Mesenchymal stem cell (in vitro differentiated cells and primary cell): ENCODE measurements around the gene R3HDM1.

Source experiments
- DNase-seq: peaks from one replicate; pipeline ENCODE4 v3.0.0-alpha.2; 2013
- H2AFZ ChIP-seq: one replicate; pipeline ENCODE4 v1.6.1; 2013; ENCODE audit warnings: low read depth, mild to moderate bottlenecking, control low read depth, inconsistent platforms, low read length, moderate library complexity
- H2AK5ac ChIP-seq: 2 replicates; pipeline ENCODE4 v1.6.1; 2013; ENCODE audit warnings: low read length, moderate library complexity, mild to moderate bottlenecking, inconsistent platforms; ENCODE audit not compliant: severe bottlenecking
- H2BK120ac ChIP-seq: one replicate; pipeline ENCODE4 v1.6.1; 2013; ENCODE audit warnings: low read depth, mild to moderate bottlenecking, inconsistent platforms, low read length, moderate library complexity
- H2BK12ac ChIP-seq, 2 experiments: one replicate each; pipeline ENCODE4 v1.6.1; 2013; ENCODE audit warnings: inconsistent platforms in 2 of 2, low read length in 2 of 2, mild to moderate bottlenecking in 2 of 2, moderate library complexity in 2 of 2, control low read depth in 1 of 2
- H2BK15ac ChIP-seq: one replicate; pipeline ENCODE4 v1.6.1; 2013; ENCODE audit warnings: mild to moderate bottlenecking, low read depth, inconsistent platforms; ENCODE audit not compliant: poor library complexity, severe bottlenecking
- H2BK5ac ChIP-seq: 2 replicates; pipeline ENCODE4 v1.6.1; 2013; ENCODE audit warnings: low read depth, mild to moderate bottlenecking, low read length, control low read depth, inconsistent platforms; ENCODE audit not compliant: poor library complexity, severe bottlenecking
- H3K14ac ChIP-seq, 2 experiments: one replicate each; pipeline ENCODE4 v1.6.1; 2013; ENCODE audit warnings: inconsistent platforms in 2 of 2, low read length in 2 of 2, control low read depth in 1 of 2, mild to moderate bottlenecking in 1 of 2, moderate library complexity in 1 of 2
- H3K18ac ChIP-seq, 2 experiments: one replicate each; pipeline ENCODE4 v1.6.1; 2013; ENCODE audit warnings: inconsistent platforms in 2 of 2, low read length in 2 of 2, control low read depth in 1 of 2, low read depth in 1 of 2, mild to moderate bottlenecking in 1 of 2
- H3K23ac ChIP-seq, 2 experiments: one replicate each; pipeline ENCODE4 v1.6.1; 2013; ENCODE audit warnings: inconsistent platforms in 2 of 2, low read length in 2 of 2, mild to moderate bottlenecking in 2 of 2, moderate library complexity in 2 of 2, control low read depth in 1 of 2
- H3K27ac ChIP-seq: 2 replicates; pipeline ENCODE4 v1.5.1; 2013; ENCODE audit warnings: mild to moderate bottlenecking, moderate library complexity, low read length, control low read depth, inconsistent platforms; ENCODE audit not compliant: poor library complexity, severe bottlenecking
- H3K27me3 ChIP-seq, 2 experiments: 2 replicates each; pipeline versions ENCODE4 v1.6.1 to v1.7.0; 2013; ENCODE audit warnings: low read length in 2 of 2, mild to moderate bottlenecking in 2 of 2, moderate library complexity in 2 of 2, control low read depth in 1 of 2, inconsistent platforms in 1 of 2; ENCODE audit not compliant: control insufficient read depth in 1 of 2, insufficient read depth in 1 of 2
- H3K36me3 ChIP-seq, 2 experiments: 2 replicates each; pipeline versions ENCODE4 v1.6.1 to v1.7.0; 2013; ENCODE audit warnings: low read length in 2 of 2, control low read depth in 1 of 2, inconsistent platforms in 1 of 2, low read depth in 1 of 2, mild to moderate bottlenecking in 1 of 2; ENCODE audit not compliant: insufficient read depth in 2 of 2, control insufficient read depth in 1 of 2
- H3K4ac ChIP-seq, 2 experiments: one replicate each; pipeline ENCODE4 v1.6.1; 2013; ENCODE audit warnings: inconsistent platforms in 2 of 2, low read length in 2 of 2, mild to moderate bottlenecking in 2 of 2, moderate library complexity in 2 of 2, control low read depth in 1 of 2, low read depth in 1 of 2
- H3K4me1 ChIP-seq: 2 replicates; pipeline ENCODE4 v1.6.1; 2013; ENCODE audit warnings: low read depth, low read length, control low read depth; ENCODE audit not compliant: control insufficient read depth, insufficient read depth
- H3K4me2 ChIP-seq: 2 replicates; pipeline ENCODE4 v1.6.1; 2013; ENCODE audit warnings: low read length, mild to moderate bottlenecking, inconsistent platforms; ENCODE audit not compliant: poor library complexity, severe bottlenecking
- H3K4me3 ChIP-seq, 2 experiments: 2 replicates each; pipeline versions ENCODE4 v1.5.1 to v1.7.0; 2013; ENCODE audit warnings: low read length in 2 of 2, mild to moderate bottlenecking in 2 of 2, control low read depth in 1 of 2, low read depth in 1 of 2; ENCODE audit not compliant: insufficient read depth in 1 of 2
- H3K79me1 ChIP-seq: replicated peaks from 2 replicates; pipeline ENCODE4 v1.6.1; 2013; ENCODE audit warnings: mild to moderate bottlenecking, control low read depth, low read length, inconsistent platforms; ENCODE audit not compliant: poor library complexity, severe bottlenecking
- H3K9ac ChIP-seq: 2 replicates; pipeline ENCODE4 v1.7.0; 2013; ENCODE audit warnings: mild to moderate bottlenecking, low read length, moderate library complexity
- H3K9me3 ChIP-seq: 2 replicates; pipeline ENCODE4 v1.7.0; 2013; ENCODE audit warnings: mild to moderate bottlenecking, low read length; ENCODE audit not compliant: control insufficient read depth
- H4K8ac ChIP-seq: one replicate; pipeline ENCODE4 v1.6.1; 2013; ENCODE audit warnings: inconsistent platforms, mild to moderate bottlenecking, low read length, moderate library complexity
- H4K91ac ChIP-seq: one replicate; pipeline ENCODE4 v1.6.1; 2013; ENCODE audit warnings: mild to moderate bottlenecking, low read length, inconsistent platforms
- WGBS: methylation state at CpG from one replicate; pipeline ENCODE4 v1.1.7; 2013; ENCODE audit warnings: mixed read lengths; 5-methylcytosine and 5-hydroxymethylcytosine counted together

Gene R3HDM1

GRCh38 chr2:135742325-135742757 is 211.1 kb downstream of the R3HDM1 start:
- Histone ChIP-seq H3K9me3 (no peaks in the 10 kb centered on the region), H3K27me3 (no peaks in the 10 kb centered on the region), H2BK12ac (no peak overlapping the region), H3K4me1 (peaks cover 5% of the 10 kb centered on the region), H3K9ac (peak overlapping the region; percentile 97), H3K4me3 (peak overlapping the region; percentile 68 to 91), H2AK5ac (no peak overlapping the region), H3K18ac (peak overlapping the region; percentile 31 to 86), H3K4me2 (peak overlapping the region; percentile 14), H2BK120ac (peak overlapping the region; percentile 73), H4K91ac (peak overlapping the region; percentile 5), H3K36me3 (peaks cover 0 to 10% of the 10 kb centered on the region in 2 experiments), H3K4ac (peak overlapping the region; percentile 27 to 93), H3K23ac (peak overlapping the region in 1 of 2 experiments; percentile 6), H3K27ac (peak overlapping the region; percentile 31), H2AFZ (peak overlapping the region; percentile 8), H2BK5ac (peak overlapping the region; percentile 71), H2BK15ac (peak overlapping the region; percentile 29), H3K79me1 (no peaks in the 10 kb centered on the region), H3K14ac (peak overlapping the region in 1 of 2 experiments; percentile 78), H4K8ac (peak overlapping the region; percentile 30)
- under 1% methylated on average over 27 of the region's 34 CpGs for WGBS
- peak; percentile 80 for DNase-seq

- Histone ChIP-seq H2AK5ac (no peak overlapping the region), H2BK12ac (no peak overlapping the region), H3K4me2 (no peak overlapping the region), H2BK5ac (no peak overlapping the region), H2BK15ac (no peak overlapping the region), H2AFZ (no peak overlapping the region), H3K27me3 (no peaks in the 10 kb centered on the region), H3K9ac (peak overlapping the region; percentile 97), H3K36me3 (peaks cover 10 to 24% of the 10 kb centered on the region in 2 experiments), H3K4me3 (peak overlapping the region in 1 of 2 experiments; percentile 91), H3K23ac (no peak overlapping the region), H3K18ac (no peak overlapping the region), H3K4me1 (peaks cover 5% of the 10 kb centered on the region), H4K8ac (no peak overlapping the region), H3K9me3 (no peaks in the 10 kb centered on the region), H3K4ac (no peak overlapping the region), H3K14ac (no peak overlapping the region), H2BK120ac (no peak overlapping the region), H3K27ac (no peak overlapping the region), H4K91ac (no peak overlapping the region), H3K79me1 (no peaks in the 10 kb centered on the region)
- peak; percentile 28 for DNase-seq
- 89% methylated on average over 1 of the region's 1 CpG for WGBS
Observed at GRCh38 chr2:135743860-135744259, 212.6 kb downstream of the R3HDM1 start.

- peaks cover 2% of the 10 kb centered on the region for H3K79me1 ChIP-seq
- H3K36me3 ChIP-seq: peaks cover 11 to 34% of the 10 kb centered on the region in 2 experiments
- H3K27ac ChIP-seq: peak overlapping the region; percentile 69
- H4K91ac ChIP-seq: no peak overlapping the region
- H2BK120ac ChIP-seq: no peak overlapping the region
- H3K18ac ChIP-seq: no peak overlapping the region
- 88% methylated on average over 5 of the region's 5 CpGs for WGBS
- H2AK5ac ChIP-seq: peak overlapping the region; percentile 47
- peak; percentile 56 for DNase-seq
- no peak overlapping the region for H4K8ac ChIP-seq
- H3K27me3 ChIP-seq: no peaks in the 10 kb centered on the region
- H2BK5ac ChIP-seq: no peak overlapping the region
- no peak overlapping the region for H3K23ac ChIP-seq
- no peak overlapping the region for H3K14ac ChIP-seq
- peak overlapping the region; percentile 3 for H3K9ac ChIP-seq
- no peak overlapping the region for H2AFZ ChIP-seq
- H3K4me3 ChIP-seq: peak overlapping the region in 1 of 2 experiments; percentile 91
- no peak overlapping the region for H3K4ac ChIP-seq
- peak overlapping the region; percentile 45 for H3K4me2 ChIP-seq
- peaks cover 5% of the 10 kb centered on the region for H3K4me1 ChIP-seq
- no peaks in the 10 kb centered on the region for H3K9me3 ChIP-seq
- H2BK15ac ChIP-seq: no peak overlapping the region
- no peak overlapping the region for H2BK12ac ChIP-seq
Observed at GRCh38 chr2:135744760-135745314, 213.6 kb downstream of the R3HDM1 start.

- Histone ChIP-seq H3K18ac (no peak overlapping the region), H2BK120ac (no peak overlapping the region), H3K9me3 (no peaks in the 10 kb centered on the region), H3K79me1 (peaks cover 2% of the 10 kb centered on the region), H2BK15ac (no peak overlapping the region), H4K91ac (no peak overlapping the region), H2AFZ (no peak overlapping the region), H2BK12ac (no peak overlapping the region), H2BK5ac (no peak overlapping the region), H3K14ac (no peak overlapping the region), H3K4me2 (no peak overlapping the region), H3K9ac (peak overlapping the region; percentile 3), H3K27me3 (no peaks in the 10 kb centered on the region), H3K4me1 (peaks cover 5% of the 10 kb centered on the region), H3K4ac (no peak overlapping the region), H3K27ac (peak overlapping the region; percentile 38), H3K36me3 (peaks cover 11 to 38% of the 10 kb centered on the region in 2 experiments), H3K23ac (no peak overlapping the region), H2AK5ac (no peak overlapping the region), H4K8ac (no peak overlapping the region), H3K4me3 (no peak overlapping the region)
- DNase-seq: peak; percentile 54
- WGBS: 100% methylated on average over 1 of the region's 4 CpGs
Observed at GRCh38 chr2:135745545-135745944, 214.3 kb downstream of the R3HDM1 start.
